GM23338 (cell line): ENCODE results near the gene COL6A1.

ENCODE experiments used
- CREB1 ChIP-seq: fragments of 250-450 bp; sonication (Bioruptor Pico); IDR thresholded peaks from 2 replicates; pipeline ENCODE4 v1.5.0; 2020; ENCODE audit warnings: low read depth, mild to moderate bottlenecking, moderate library complexity
- EZH2 ChIP-seq: fragments of 200-600 bp; sonication (generic); IDR thresholded peaks from one replicate; pipeline ENCODE4 v1.8.0; 2017; ENCODE audit warnings: antibody characterized with exemption, mild to moderate bottlenecking, low read depth; ENCODE audit not compliant: unreplicated experiment
- EZH2phosphoT487 ChIP-seq: fragments of 200-600 bp; sonication (generic); IDR thresholded peaks from one replicate; pipeline ENCODE4 v1.8.1; 2018; ENCODE audit warnings: antibody characterized with exemption; ENCODE audit not compliant: unreplicated experiment
- JUNB ChIP-seq: IDR thresholded peaks from one replicate; pipeline ENCODE4 v1.6.1; 2016; ENCODE audit warnings: antibody characterized with exemption; ENCODE audit not compliant: unreplicated experiment
- NANOG ChIP-seq: IDR thresholded peaks from 2 replicates; pipeline ENCODE4 v1.6.1; 2016; ENCODE audit warnings: antibody characterized with exemption, borderline replicate concordance
- POLR2AphosphoS5 ChIP-seq: IDR thresholded peaks from 2 replicates; pipeline ENCODE4 v1.6.1; 2016; ENCODE audit warnings: antibody characterized with exemption, low read depth
- REST ChIP-seq: IDR thresholded peaks from one replicate; pipeline ENCODE4 v1.6.1; 2018; ENCODE audit warnings: antibody characterized with exemption; ENCODE audit not compliant: unreplicated experiment
- STAT1 ChIP-seq: IDR thresholded peaks from one replicate; pipeline ENCODE4 v1.6.1; 2016; ENCODE audit warnings: antibody characterized with exemption; ENCODE audit not compliant: unreplicated experiment
- ZNF331 ChIP-seq: fragments of 250-450 bp; sonication (Bioruptor Pico); IDR thresholded peaks from 2 replicates; pipeline ENCODE4 v1.5.0; 2020; ENCODE audit warnings: low read depth, mild to moderate bottlenecking, moderate library complexity
- TF ChIP-seq, protein P1 (sequence below), 2 experiments: fragments of 200-600 bp in 1 of 2; sonication (generic) in 1 of 2; conservative IDR thresholded peaks; 2 replicates each; pipeline versions ENCODE4 v1.5.1 to v1.6.1; 2016 to 2017; ENCODE audit warnings: antibody characterized with exemption in 2 of 2, low read depth in 2 of 2, mild to moderate bottlenecking in 2 of 2, moderate library complexity in 1 of 2
- TF ChIP-seq, protein P2 (sequence below): IDR thresholded peaks from 2 replicates; pipeline ENCODE4 v1.6.1; 2016; ENCODE audit warnings: antibody characterized with exemption

- TF ChIP-seq, protein P1, sequence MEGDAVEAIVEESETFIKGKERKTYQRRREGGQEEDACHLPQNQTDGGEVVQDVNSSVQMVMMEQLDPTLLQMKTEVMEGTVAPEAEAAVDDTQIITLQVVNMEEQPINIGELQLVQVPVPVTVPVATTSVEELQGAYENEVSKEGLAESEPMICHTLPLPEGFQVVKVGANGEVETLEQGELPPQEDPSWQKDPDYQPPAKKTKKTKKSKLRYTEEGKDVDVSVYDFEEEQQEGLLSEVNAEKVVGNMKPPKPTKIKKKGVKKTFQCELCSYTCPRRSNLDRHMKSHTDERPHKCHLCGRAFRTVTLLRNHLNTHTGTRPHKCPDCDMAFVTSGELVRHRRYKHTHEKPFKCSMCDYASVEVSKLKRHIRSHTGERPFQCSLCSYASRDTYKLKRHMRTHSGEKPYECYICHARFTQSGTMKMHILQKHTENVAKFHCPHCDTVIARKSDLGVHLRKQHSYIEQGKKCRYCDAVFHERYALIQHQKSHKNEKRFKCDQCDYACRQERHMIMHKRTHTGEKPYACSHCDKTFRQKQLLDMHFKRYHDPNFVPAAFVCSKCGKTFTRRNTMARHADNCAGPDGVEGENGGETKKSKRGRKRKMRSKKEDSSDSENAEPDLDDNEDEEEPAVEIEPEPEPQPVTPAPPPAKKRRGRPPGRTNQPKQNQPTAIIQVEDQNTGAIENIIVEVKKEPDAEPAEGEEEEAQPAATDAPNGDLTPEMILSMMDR (conservative IDR thresholded peaks at IDR 0.05; ENCODE audit: low read depth in 2 of 2), result peak; percentile 76 to 96
- TF ChIP-seq STAT1 (no peak), REST (no peak), POLR2AphosphoS5 (no peak), ZNF331 (CRISPR knock-in tag) (no peak), EZH2phosphoT487 (no peak), EZH2 (no peak), JUNB (no peak), CREB1 (CRISPR knock-in tag) (no peak), NANOG (no peak)
- TF ChIP-seq, protein P2, sequence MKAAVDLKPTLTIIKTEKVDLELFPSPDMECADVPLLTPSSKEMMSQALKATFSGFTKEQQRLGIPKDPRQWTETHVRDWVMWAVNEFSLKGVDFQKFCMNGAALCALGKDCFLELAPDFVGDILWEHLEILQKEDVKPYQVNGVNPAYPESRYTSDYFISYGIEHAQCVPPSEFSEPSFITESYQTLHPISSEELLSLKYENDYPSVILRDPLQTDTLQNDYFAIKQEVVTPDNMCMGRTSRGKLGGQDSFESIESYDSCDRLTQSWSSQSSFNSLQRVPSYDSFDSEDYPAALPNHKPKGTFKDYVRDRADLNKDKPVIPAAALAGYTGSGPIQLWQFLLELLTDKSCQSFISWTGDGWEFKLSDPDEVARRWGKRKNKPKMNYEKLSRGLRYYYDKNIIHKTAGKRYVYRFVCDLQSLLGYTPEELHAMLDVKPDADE, result no peak
Observed at GRCh38 chr21:45970674-45971615, 10.6 kb upstream of the COL6A1 start.
